Measurements from ENCODE around the gene GOLGA1. TPM values are rescaled to one million over a fixed set of nuclear protein-coding genes. Genes with fewer than 3 reads are reported as not detected.
"Not testable (repeated sequence)": the region's sequence is repeated elsewhere in the genome, so short reads cannot be mapped to it uniquely, and the experiment has no call there.

GOLGA1 gene
- total RNA-seq, 1 experiment from 2014 or later: 22.8 TPM

- Mint-ChIP-seq H3K4me3 (ENCODE audit: unreplicated experiment) (no peak overlapping the region), H3K27me3 (ENCODE audit: insufficient read depth, unreplicated experiment) (no peaks in the 10 kb centered on the region), H3K36me3 (ENCODE audit: insufficient read depth, unreplicated experiment) (peaks cover under 1% of the 10 kb centered on the region), H3K4me1 (ENCODE audit: insufficient read depth, unreplicated experiment) (peaks cover 5% of the 10 kb centered on the region), H3K9me3 (ENCODE audit: unreplicated experiment) (no peaks in the 10 kb centered on the region), H3K27ac (ENCODE audit: low read depth, unreplicated experiment) (no peak overlapping the region)
- ChIA-PET POLR2A (interaction anchor here (0.7 to 1.9 kb wide), 2 partner anchors 23 to 34 kb away, joined by 3 to 5 read pairs; partner anchors contain the start of gene GOLGA1), CTCF (interaction anchor here (0.7 kb wide), 1 partner anchor 14 kb away, joined by 3 read pairs; no protein-coding TSS in a partner anchor)
- intact Hi-C loops (cut with micrococcal nuclease): no loop called here
- no peak for DNase-seq (ENCODE audit: unreplicated experiment)
- no peak for TF ChIP-seq CTCF (IDR thresholded peaks at IDR 0.05; ENCODE audit: unreplicated experiment)
- BruUV-seq (replicated peaks): no TSS peak
These were observed 23.7 kb upstream of the GOLGA1 start for GRCh38 chr9:124964604-124965003.

GRCh38 chr9:124964056-124964455 is 23.2 kb upstream of the GOLGA1 start:
- Mint-ChIP-seq H3K36me3 (ENCODE audit: insufficient read depth, unreplicated experiment) (no peaks in the 10 kb centered on the region), H3K9me3 (ENCODE audit: unreplicated experiment) (no peaks in the 10 kb centered on the region), H3K27me3 (ENCODE audit: insufficient read depth, unreplicated experiment) (no peaks in the 10 kb centered on the region), H3K4me3 (ENCODE audit: unreplicated experiment) (no peak overlapping the region), H3K4me1 (ENCODE audit: insufficient read depth, unreplicated experiment) (peaks cover 5% of the 10 kb centered on the region), H3K27ac (ENCODE audit: low read depth, unreplicated experiment) (no peak overlapping the region)
- DNase-seq (ENCODE audit: unreplicated experiment): no peak
- no TSS peak for BruUV-seq (replicated peaks)
- CTCF ChIA-PET: no interaction called here
- intact Hi-C loops (cut with micrococcal nuclease): no loop called here
- POLR2A ChIA-PET: no interaction called here
- no peak for TF ChIP-seq CTCF (IDR thresholded peaks at IDR 0.05; ENCODE audit: unreplicated experiment)

- Mint-ChIP-seq H3K9me3 (ENCODE audit: unreplicated experiment) (no peaks in the 10 kb centered on the region), H3K4me3 (ENCODE audit: unreplicated experiment) (no peak overlapping the region), H3K4me1 (ENCODE audit: insufficient read depth, unreplicated experiment) (no peaks in the 10 kb centered on the region), H3K27me3 (ENCODE audit: insufficient read depth, unreplicated experiment) (no peaks in the 10 kb centered on the region), H3K27ac (ENCODE audit: low read depth, unreplicated experiment) (no peak overlapping the region), H3K36me3 (ENCODE audit: insufficient read depth, unreplicated experiment) (no peaks in the 10 kb centered on the region)
- CTCF ChIA-PET: no interaction called here
- no TSS peak for BruUV-seq (replicated peaks)
- TF ChIP-seq CTCF (IDR thresholded peaks at IDR 0.05; ENCODE audit: unreplicated experiment): no peak
- POLR2A ChIA-PET: no interaction called here
- DNase-seq (ENCODE audit: unreplicated experiment): peak; percentile 11
- intact Hi-C loops (cut with micrococcal nuclease): no loop called here
These were observed 19.5 kb upstream of the GOLGA1 start for GRCh38 chr9:124960409-124960752.

GRCh38 chr9:124959671-124960408 is 19.0 kb upstream of the GOLGA1 start:
- DNase-seq (ENCODE audit: unreplicated experiment); H3K27ac Mint-ChIP-seq (ENCODE audit: low read depth, unreplicated experiment); H3K27me3 Mint-ChIP-seq (ENCODE audit: insufficient read depth, unreplicated experiment); CTCF ChIA-PET; H3K4me1 Mint-ChIP-seq (ENCODE audit: insufficient read depth, unreplicated experiment); H3K4me3 Mint-ChIP-seq (ENCODE audit: unreplicated experiment); H3K9me3 Mint-ChIP-seq (ENCODE audit: unreplicated experiment); BruUV-seq (replicated peaks); intact Hi-C loops (cut with micrococcal nuclease); H3K36me3 Mint-ChIP-seq (ENCODE audit: insufficient read depth, unreplicated experiment): not testable (repeated sequence)
- POLR2A ChIA-PET: interaction anchor here (0.7 kb wide), 1 partner anchor 8 kb away, joined by 5 read pairs; no protein-coding TSS in a partner anchor

Measured in MCF 10A (cell line).